ENCODE measurements around the gene FAM120A.

DNA sequence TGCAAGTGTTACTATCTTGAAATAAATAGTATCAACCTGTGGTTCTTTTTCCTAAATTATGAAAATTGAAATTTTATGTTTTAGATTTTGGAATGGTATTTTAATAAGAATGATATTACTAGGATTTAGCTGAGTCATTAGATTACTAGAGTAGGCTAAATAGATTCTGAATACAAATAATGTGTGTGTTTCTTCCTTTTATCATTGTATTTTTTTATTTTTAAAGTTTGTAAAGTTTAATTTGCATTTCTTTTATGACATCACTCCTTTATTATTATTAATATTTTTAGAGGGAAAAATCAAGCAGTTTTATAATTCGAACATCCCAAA, 9.9 kb downstream of the FAM120A start:
- no peak for TF ChIP-seq POLR2AphosphoS5 (IDR thresholded peaks at IDR 0.05; ENCODE audit: low read depth, low read length)
- no peak for TF ChIP-seq POLR2A (IDR thresholded peaks at IDR 0.05; ENCODE audit: low read depth, low read length)
- no peak for TF ChIP-seq SPI1 (IDR thresholded peaks at IDR 0.05; ENCODE audit: low read depth, low read length)
- TF ChIP-seq TAF1 (IDR thresholded peaks at IDR 0.05; ENCODE audit: low read depth, low read length): no peak
- no peak for TF ChIP-seq POU2F2 (IDR thresholded peaks at IDR 0.05; ENCODE audit: low read depth, low read length)

Measured in GM12891 (cell line).